ENCODE measurements around the gene TSFM. TPM values are rescaled to one million over a fixed set of nuclear protein-coding genes. Genes with fewer than 3 reads are reported as not detected.

The TSFM gene
- total and polyA plus RNA-seq, 2 of the 13 experiments (the other 11 are each of a cell fraction or from before 2014, with no cell fraction given): 29.8 to 68.3 TPM

- TF ChIP-seq ZNF18 (CRISPR knock-in tag; IDR thresholded peaks at IDR 0.05; ENCODE audit: insufficient replicate concordance): no peak
- no peak for TF ChIP-seq HNRNPLL (IDR thresholded peaks at IDR 0.05; ENCODE audit: low read depth, low read length, poor library complexity, severe bottlenecking)
- TF ChIP-seq CSRNP1 (CRISPR knock-in tag; IDR thresholded peaks at IDR 0.05): no peak
- TF ChIP-seq PBX3 (CRISPR knock-in tag; IDR thresholded peaks at IDR 0.05; ENCODE audit: borderline replicate concordance): no peak
- TF ChIP-seq, protein P1, sequence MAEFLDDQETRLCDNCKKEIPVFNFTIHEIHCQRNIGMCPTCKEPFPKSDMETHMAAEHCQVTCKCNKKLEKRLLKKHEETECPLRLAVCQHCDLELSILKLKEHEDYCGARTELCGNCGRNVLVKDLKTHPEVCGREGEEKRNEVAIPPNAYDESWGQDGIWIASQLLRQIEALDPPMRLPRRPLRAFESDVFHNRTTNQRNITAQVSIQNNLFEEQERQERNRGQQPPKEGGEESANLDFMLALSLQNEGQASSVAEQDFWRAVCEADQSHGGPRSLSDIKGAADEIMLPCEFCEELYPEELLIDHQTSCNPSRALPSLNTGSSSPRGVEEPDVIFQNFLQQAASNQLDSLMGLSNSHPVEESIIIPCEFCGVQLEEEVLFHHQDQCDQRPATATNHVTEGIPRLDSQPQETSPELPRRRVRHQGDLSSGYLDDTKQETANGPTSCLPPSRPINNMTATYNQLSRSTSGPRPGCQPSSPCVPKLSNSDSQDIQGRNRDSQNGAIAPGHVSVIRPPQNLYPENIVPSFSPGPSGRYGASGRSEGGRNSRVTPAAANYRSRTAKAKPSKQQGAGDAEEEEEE (CRISPR knock-in tag; IDR thresholded peaks at IDR 0.05; ENCODE audit: borderline replicate concordance): no peak
- TF ChIP-seq ZNF652 (CRISPR knock-in tag; IDR thresholded peaks at IDR 0.05; ENCODE audit: borderline replicate concordance, low read depth): peak; percentile 54
- no peak for TF ChIP-seq ZNF558 (CRISPR knock-in tag; IDR thresholded peaks at IDR 0.05; ENCODE audit: borderline replicate concordance)
- TF ChIP-seq, protein P2, sequence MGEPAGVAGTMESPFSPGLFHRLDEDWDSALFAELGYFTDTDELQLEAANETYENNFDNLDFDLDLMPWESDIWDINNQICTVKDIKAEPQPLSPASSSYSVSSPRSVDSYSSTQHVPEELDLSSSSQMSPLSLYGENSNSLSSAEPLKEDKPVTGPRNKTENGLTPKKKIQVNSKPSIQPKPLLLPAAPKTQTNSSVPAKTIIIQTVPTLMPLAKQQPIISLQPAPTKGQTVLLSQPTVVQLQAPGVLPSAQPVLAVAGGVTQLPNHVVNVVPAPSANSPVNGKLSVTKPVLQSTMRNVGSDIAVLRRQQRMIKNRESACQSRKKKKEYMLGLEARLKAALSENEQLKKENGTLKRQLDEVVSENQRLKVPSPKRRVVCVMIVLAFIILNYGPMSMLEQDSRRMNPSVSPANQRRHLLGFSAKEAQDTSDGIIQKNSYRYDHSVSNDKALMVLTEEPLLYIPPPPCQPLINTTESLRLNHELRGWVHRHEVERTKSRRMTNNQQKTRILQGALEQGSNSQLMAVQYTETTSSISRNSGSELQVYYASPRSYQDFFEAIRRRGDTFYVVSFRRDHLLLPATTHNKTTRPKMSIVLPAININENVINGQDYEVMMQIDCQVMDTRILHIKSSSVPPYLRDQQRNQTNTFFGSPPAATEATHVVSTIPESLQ (CRISPR knock-in tag; conservative IDR thresholded peaks at IDR 0.05): no peak
- TF ChIP-seq, protein P3, sequence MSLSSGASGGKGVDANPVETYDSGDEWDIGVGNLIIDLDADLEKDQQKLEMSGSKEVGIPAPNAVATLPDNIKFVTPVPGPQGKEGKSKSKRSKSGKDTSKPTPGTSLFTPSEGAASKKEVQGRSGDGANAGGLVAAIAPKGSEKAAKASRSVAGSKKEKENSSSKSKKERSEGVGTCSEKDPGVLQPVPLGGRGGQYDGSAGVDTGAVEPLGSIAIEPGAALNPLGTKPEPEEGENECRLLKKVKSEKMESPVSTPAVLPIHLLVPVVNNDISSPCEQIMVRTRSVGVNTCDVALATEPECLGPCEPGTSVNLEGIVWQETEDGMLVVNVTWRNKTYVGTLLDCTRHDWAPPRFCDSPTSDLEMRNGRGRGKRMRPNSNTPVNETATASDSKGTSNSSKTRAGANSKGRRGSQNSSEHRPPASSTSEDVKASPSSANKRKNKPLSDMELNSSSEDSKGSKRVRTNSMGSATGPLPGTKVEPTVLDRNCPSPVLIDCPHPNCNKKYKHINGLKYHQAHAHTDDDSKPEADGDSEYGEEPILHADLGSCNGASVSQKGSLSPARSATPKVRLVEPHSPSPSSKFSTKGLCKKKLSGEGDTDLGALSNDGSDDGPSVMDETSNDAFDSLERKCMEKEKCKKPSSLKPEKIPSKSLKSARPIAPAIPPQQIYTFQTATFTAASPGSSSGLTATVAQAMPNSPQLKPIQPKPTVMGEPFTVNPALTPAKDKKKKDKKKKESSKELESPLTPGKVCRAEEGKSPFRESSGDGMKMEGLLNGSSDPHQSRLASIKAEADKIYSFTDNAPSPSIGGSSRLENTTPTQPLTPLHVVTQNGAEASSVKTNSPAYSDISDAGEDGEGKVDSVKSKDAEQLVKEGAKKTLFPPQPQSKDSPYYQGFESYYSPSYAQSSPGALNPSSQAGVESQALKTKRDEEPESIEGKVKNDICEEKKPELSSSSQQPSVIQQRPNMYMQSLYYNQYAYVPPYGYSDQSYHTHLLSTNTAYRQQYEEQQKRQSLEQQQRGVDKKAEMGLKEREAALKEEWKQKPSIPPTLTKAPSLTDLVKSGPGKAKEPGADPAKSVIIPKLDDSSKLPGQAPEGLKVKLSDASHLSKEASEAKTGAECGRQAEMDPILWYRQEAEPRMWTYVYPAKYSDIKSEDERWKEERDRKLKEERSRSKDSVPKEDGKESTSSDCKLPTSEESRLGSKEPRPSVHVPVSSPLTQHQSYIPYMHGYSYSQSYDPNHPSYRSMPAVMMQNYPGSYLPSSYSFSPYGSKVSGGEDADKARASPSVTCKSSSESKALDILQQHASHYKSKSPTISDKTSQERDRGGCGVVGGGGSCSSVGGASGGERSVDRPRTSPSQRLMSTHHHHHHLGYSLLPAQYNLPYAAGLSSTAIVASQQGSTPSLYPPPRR (CRISPR knock-in tag; IDR thresholded peaks at IDR 0.05; ENCODE audit: borderline replicate concordance): peak; percentile 34; the same call in 1 of the 2 replicates
- TF ChIP-seq, protein P4, sequence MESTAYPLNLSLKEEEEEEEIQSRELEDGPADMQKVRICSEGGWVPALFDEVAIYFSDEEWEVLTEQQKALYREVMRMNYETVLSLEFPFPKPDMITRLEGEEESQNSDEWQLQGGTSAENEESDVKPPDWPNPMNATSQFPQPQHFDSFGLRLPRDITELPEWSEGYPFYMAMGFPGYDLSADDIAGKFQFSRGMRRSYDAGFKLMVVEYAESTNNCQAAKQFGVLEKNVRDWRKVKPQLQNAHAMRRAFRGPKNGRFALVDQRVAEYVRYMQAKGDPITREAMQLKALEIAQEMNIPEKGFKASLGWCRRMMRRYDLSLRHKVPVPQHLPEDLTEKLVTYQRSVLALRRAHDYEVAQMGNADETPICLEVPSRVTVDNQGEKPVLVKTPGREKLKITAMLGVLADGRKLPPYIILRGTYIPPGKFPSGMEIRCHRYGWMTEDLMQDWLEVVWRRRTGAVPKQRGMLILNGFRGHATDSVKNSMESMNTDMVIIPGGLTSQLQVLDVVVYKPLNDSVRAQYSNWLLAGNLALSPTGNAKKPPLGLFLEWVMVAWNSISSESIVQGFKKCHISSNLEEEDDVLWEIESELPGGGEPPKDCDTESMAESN (CRISPR knock-in tag; conservative IDR thresholded peaks at IDR 0.05): 0 out of 2 replicates have a peak, but pooled peaks have one; percentile 45
These were observed 28.0 kb upstream of the TSFM start, which contains the start of gene MARCHF9 (continued) for GRCh38 chr12:57754411-57755193.
